A172 (cell line): ENCODE results near the gene ZNF451. TPM values are rescaled to one million over a fixed set of nuclear protein-coding genes. Genes with fewer than 3 reads are reported as not detected.

Source experiments
- DNase-seq: peaks from one replicate; pipeline ENCODE4 v3.0.0-alpha.2; 2015; ENCODE audit warnings: low spot score
- total RNA-seq: library from RNA; depleted of rRNA; stranded (reverse); fragments of >200 nt; shearing (Covaris generic); gene quantifications from 2 replicates; pipeline ENCODE4 v1.2.3, GENCODE V29; 2014

ZNF451 gene
- total RNA-seq, 1 experiment from 2014 or later: 33.2 TPM

- no peak for DNase-seq
Observed at GRCh38 chr6:57094689-57095088, 4.7 kb downstream of the ZNF451 start.

GRCh38 chr6:57097596-57097995 is 7.6 kb downstream of the ZNF451 start:
- DNase-seq: no peak

DNA sequence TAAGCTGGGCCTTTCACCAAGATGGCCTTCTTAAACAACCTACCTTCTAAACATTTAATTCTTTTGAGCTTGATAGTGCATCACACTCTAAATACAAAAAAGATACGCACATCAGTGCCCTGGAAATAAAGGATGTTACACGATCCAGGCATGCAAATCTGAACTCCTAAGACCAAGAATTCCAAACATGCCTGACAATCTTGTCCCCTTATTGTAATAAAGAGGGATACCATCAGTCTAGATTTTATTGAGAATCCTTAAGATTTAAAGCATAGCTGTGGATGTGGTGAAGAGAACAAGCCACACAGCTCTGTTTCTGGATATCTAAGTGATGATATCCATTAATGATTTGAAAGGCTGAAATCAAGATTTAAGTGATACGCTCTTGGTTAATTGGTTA is 13.0 kb downstream of the ZNF451 start:
- no peak for DNase-seq

- no peak for DNase-seq
Observed at GRCh38 chr6:57104336-57104735, 14.3 kb downstream of the ZNF451 start.

DNA sequence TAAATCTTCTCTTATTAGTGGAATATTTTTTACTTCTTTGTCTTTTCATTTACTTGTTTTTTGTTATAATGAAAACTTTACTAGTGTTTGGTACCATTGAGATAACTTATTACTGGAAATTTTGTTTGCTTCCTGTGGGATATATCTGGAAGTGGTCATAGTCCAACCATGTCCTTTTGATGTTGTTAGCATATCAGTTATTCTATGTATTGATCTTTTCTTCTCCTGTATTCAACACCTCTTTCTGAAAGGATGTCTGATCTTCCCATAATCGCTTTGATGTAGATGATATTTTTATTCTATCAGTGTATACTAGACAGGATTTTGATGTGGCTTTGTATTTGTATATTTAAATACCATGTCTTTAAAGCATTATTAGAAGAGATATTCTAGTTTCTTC is 17.0 kb downstream of the ZNF451 start:
- DNase-seq: no peak

DNA sequence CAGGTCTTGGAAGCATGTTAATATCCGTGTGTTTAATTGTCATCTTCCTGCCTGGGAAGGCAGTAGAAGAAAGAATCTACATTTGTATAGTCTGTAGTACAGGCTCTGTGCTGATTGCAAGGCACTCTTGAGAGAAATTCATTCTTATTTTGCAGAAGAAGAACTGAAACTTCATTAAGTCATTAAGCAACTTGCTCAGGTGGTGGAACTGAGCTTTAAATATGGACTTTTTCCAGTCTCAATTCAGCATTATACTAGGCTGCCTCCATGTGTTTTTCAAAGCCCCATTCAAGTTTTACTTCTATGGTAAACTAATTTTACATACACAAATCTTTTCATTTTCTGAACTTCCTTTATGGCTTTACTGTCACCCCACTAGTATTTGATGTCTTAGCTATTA is 18.7 kb downstream of the ZNF451 start:
- no peak for DNase-seq

DNA sequence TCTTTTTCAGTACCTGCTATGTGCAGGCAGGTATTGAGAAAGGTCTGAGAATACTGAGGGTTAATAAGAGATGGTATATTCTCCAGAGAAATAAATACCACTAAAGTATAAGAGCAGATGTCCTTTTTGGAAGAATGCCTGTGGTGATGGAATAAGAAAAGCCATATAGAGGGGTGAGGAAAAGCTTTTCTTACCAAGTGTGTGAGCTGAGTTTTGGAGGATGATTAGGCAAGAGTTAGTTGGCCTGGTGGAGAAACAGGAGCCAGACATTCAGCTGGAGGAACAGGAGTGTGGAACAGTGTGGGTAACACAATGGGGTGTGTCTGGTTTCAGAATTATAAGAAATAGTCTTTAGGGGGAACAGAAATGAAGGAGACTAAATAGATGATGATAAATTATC is 19.9 kb downstream of the ZNF451 start:
- DNase-seq: no peak

- no peak for DNase-seq
Observed at GRCh38 chr6:57113105-57113504, 23.1 kb downstream of the ZNF451 start.

- DNase-seq: no peak
Observed at GRCh38 chr6:57116776-57117175, 26.8 kb downstream of the ZNF451 start.

GRCh38 chr6:57117796-57118195 is 27.8 kb downstream of the ZNF451 start:
- no peak for DNase-seq

DNA sequence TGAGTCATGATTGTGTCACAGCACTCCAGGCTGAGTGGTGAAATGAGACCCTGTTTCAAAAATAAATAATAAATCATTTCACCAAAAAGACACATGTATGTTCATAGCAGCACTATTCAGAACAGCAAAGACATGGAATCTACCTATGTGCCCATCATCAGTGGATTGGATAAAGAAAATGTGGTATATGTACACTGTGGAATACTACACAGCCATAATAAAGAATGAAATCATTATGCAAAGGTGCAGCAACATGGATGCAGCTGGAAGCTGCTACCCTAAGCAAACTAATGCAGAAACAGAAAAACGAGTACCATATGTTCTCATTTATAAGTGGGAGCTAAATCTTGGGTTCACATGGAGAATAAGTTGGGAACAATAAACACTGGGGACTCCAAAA is 33.1 kb downstream of the ZNF451 start:
- no peak for DNase-seq

DNA sequence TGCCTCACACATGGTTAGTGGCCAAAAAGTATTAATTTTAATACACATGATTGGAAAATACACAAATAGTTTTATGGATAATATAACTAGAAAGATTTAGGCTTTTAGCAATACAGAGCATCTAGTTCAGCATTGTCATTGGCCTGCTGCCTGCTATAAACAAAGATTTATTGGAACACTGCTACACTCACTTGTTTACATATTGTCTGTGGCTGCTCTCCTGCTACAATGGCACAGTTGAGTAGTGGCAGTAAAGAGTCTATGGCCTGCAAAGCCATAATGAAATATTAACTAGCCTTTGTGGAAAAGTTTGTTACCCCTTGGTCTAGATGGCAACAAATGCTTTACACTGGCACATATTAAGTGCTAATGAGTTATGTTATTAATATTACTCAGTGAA is 37.8 kb downstream of the ZNF451 start:
- DNase-seq: no peak

DNA sequence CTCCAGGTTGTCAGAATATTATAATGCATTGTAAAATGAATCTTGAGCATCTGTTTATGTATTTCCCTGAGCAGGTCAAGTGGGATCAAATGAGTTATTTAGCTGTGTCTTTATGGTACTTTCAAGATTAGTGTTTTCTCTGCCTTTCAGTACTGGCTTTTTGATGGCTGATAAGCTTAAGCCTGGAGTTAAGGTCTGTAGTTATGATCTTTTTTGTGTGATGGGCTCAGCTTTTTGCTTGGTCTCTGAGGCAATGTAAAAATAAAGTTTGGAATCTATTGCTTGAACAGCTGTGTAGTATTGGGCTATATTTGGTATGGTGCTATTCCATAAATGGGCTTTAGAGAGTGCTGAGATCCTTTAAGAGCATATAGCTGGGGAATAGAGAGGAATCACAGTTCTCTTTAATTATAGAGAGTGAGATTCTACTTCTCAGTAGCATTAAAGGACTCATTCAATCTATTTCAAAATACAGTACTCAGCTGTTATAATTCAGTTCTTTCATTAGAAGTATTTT is 40.7 kb downstream of the ZNF451 start:
- DNase-seq: no peak

DNA sequence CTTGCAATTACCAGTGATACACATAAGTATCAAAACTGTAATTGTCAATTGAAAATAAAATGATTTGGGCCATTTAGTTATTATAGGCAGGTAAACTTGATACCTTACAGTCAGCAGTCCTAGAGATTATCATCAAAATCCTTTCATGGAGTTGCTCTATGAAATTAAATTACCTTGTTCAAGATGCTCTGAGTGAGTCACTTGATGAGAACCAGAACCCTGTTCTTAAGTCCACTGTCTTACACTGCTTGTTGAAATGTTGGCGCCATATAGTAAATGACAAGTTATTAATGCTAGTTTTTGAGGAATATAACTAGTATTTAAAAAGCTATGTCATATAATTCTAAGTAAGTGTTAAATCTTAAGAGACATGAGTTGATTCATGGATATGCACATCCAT is 45.0 kb downstream of the ZNF451 start:
- no peak for DNase-seq

DNA sequence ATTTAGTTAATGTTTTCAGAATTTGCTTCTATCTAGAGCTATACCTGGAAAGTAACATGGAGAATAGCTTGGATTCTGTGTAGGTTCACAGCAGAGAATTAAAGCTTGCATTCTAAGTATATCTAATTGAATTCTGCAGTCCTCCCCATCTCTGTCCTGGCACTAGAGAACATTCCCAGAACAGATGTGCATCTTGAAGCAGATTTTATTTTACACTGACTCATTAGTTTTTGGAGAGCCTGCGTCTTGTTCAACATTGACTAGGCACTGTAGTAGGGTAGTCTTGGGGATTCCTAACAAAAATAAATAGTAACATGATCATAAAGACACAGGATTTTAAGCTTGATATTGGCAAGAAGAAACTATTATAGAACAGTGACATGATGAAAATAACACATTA is 45.9 kb downstream of the ZNF451 start:
- DNase-seq: no peak

GRCh38 chr6:57137350-57137749 is 47.4 kb downstream of the ZNF451 start:
- no peak for DNase-seq

GRCh38 chr6:57138026-57138425 is 48.0 kb downstream of the ZNF451 start:
- no peak for DNase-seq

GRCh38 chr6:57141451-57142177 is 51.6 kb downstream of the ZNF451 start:
- DNase-seq: no peak

GRCh38 chr6:57142178-57142525 is 52.2 kb downstream of the ZNF451 start:
- DNase-seq: no peak

DNA sequence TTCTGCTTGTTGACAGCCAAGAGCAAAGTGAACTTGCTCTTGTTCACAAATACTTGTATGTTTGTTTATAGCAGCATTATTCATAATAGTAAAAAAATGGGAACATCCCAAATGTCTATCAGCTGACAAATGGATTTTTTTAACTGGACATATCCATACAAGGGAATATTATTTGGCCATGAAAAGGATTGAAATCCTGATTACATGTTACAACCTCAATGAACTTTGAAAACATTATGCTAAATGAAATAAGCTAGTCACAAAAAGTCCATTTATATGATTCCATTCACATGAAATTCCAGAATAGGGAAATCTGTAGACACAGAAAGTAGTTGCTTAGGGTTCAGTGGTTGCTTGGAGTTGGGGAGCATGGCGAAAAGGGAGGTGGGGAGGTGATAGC is 53.7 kb downstream of the ZNF451 start:
- no peak for DNase-seq

GRCh38 chr6:57147401-57147800 is 57.4 kb downstream of the ZNF451 start:
- DNase-seq: no peak

DNA sequence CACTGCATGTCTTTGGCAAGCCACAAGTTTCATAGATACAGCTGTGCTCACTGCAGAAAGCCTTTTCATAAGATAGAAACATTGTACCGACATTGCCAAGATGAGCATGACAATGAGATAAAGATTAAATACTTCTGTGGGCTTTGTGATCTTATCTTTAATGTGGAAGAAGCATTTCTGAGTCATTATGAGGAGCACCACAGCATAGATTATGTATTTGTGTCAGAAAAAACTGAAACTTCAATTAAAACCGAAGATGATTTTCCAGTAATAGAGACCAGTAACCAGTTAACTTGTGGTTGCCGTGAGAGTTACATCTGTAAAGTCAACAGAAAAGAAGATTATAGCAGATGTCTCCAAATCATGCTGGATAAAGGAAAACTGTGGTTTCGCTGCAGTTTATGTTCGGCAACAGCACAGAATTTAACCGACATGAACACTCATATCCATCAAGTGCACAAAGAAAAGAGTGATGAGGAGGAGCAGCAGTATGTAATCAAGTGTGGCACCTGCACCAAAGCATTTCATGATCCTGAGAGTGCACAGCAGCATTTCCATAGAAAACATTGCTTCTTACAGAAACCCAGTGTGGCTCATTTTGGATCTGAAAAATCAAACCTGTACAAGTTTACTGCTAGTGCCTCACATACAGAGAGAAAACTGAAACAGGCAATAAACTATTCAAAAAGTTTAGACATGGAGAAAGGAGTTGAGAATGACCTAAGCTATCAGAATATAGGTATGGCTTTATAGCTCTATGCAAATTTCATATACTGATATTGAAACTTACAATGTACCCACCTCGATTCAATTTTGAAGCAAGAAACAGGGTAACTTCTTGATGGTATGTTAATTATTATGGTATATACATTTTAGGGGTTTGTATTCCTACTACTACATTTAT is 58.2 kb downstream of the ZNF451 start:
- DNase-seq: no peak

GRCh38 chr6:57158658-57159057 is 68.7 kb downstream of the ZNF451 start:
- no peak for DNase-seq
